NCI-H748 (cell line): ENCODE data around the gene CNOT3.

Source experiments
- DNase-seq: peaks from one replicate; lab custom pipeline; 2025; ENCODE audit not compliant: unreplicated experiment; lab: John Stamatoyannopoulos, UW

CNOT3 gene

DNA sequence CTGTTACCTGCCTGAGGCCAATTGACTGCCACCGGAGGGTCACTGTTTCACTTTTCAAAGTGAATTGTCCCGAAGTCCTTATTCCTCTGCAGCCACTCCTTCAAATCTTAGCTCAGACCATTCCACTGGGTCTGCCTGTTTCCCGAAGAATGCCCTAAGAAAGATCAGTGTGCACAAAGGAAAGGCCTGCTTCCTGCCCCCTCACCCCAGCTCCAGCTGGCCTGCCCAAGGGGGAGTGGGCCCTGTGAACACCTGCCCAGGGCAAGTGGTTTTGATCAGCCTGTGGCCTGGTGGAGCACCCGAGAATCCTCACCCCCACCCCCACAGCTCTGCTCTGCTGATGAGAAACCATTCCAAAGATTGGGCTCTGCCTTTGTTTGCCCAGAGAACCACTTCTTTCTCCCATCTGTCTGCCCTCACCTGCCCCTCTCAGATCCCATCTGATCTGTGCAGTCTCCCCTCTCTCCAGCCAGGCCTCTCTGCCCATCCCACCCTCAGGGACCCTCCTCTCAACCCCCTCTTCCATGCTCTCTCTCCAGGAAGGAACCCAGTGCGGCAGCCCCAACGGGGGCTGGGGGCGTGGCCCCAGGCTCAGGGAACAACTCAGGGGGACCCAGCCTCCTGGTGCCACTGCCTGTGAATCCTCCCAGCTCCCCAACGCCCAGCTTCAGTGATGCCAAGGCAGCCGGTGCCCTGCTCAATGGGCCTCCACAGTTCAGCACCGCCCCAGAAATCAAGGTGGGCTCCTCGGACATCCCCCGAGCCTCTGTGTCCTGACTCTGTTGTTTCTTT, 11.7 kb downstream of the CNOT3 start:
- no peak for DNase-seq

DNA sequence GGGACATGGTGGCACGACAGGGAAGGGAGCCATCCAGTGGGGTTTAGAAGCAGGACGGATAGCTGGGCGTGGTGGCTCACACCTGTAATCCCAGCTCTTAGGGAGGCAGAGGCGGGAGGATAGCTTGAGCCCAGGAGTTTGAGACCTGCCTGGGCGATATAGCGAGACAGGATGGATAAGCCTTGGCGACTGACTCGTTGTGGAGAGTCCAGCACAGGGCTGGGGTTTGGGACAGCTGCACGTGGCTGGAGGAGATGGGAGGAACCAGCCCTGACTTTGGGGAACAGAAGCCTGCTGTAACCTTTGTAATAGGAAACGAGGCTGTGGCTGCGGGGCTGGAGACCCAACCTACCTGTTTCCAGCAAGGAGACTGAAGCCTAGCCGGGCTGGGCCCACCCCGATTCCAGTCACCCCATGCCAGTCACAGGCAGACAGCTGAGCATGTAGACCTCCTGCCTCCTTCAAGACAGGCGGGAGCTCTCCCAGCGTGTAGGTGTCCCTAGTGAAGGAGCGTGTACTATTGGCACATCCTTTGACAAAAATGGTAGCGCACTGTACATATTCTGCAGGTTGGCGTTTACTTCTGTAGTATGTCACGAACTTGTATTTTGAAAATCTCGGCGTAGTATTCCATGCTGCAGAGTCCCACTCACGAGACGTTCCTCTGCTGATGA, 13.9 kb downstream of the CNOT3 start:
- DNase-seq, result no peak

DNA sequence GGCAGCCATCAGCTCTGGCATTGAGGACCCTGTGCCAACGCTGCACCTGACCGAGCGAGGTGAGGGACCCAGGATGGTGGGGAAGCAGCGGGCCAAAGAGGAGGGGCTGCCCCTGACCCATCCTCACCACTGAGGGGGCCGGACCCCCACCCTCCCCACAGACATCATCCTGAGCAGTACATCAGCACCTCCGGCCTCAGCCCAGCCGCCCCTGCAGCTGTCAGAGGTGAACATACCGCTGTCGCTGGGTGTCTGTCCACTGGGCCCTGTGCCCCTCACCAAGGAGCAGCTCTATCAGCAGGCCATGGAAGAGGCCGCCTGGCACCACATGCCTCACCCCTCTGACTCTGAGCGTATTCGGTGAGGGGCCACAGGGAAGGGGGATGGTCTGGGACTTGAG, 14.7 kb downstream of the CNOT3 start:
- DNase-seq, result no peak

DNA sequence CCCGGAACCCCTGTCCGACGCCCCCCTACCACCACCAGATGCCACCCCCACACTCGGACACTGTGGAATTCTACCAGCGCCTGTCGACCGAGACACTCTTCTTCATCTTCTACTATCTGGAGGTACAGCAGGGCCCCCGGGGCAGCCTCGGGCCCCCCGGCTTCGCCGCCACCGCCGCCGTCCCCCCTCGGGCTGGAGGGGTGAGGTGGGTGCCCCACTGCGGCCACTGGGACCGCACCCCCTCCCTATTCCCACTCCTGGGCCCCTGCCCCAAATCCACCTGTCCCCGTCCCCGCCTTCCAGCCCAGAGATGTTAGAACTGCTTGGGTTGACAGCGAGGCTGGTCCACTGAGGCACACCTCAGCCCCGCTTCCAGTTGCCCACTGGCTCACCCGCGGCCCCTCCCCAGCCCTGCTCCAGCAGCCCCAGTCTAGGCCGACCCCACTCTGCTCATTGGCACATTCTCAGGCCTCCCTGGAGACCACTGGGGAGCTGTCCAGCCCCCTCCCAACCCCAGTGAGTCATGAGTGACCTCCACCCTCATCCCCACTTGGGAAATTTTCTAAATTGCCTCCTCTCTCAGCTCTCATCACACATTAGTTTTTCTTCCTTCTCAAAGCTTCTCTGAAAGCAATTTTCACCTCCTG, 15.4 kb downstream of the CNOT3 start:
- no peak for DNase-seq

DNA sequence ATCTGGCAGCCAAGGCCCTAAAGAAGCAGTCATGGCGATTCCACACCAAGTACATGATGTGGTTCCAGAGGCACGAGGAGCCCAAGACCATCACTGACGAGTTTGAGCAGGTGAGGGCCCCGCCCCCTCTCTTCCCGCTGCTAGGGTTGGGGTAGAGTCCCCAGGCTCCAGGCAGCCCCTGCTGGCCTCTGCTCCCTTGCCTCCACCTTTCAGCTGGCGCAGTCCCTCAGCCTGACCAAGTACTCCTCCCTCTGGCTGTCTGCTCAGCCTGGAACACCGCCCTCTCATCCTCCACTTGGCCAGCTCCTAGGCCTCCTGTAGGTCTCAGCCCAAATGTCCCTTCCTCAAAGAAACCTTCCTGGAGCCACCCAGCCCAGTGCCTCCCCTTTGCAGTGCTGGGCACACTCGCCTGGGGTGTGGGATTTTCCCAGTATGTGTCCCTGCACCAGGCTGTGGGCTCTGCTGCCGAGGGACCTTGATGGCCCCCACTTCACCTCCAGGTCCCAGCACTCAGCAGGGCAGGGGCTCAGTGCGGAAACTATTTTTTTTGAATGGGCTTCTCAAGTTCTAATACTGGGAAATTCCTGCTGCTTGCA, 16.3 kb downstream of the CNOT3 start:
- DNase-seq, result no peak

DNA sequence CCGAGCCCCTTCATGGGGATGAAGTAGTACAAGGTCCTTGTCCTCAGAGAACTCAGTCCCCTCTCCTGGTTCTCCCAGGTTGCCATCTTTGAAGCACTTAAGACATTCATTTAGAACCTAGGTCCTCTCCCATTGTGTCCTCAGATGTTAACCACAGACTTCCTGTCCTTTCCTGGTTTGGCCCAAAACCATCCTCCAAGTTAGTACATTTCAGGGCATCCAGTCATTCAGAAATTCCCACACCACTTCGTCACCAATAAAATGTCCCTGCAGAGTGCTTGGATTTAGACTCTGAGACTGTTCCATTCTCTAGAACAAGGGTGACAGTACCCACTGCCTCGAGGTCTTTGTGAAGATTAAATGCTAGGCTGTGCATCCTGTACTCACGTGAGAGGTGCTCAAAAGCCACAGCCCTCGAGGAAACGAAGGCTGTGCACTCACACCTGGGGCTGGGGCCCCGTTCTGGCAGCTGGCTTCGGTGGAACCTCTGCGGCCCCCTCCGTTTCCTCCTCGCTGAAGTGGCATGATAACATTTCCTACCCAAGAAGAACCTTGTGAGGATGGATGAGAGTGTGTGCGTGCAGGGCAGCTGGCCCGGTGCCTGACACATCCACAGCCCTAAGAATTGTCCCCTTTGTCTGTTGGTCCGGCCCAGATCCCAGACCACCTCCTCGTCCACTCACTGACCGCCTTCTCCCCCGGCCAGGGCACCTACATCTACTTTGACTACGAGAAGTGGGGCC, 17.2 kb downstream of the CNOT3 start:
- no peak for DNase-seq

DNA sequence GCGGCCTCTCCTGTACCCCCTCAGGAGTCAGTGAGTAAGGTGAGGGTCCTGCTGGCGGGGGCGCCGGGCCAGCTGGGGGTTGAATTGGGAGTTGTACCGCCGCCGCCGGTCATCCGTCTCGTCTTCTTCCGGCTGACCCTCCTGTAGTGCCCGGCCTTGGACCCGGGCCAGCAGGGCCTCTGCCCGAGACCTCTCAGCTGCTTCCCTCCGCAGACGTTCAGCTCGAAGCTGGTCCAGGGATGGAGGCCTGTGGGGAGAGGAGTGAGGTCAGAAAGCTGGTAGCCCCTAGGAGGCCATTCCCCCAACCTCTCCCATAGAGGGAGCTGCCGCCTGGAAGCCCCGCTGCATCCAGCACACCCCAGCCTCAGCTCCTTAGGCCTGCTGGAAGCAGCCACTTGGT, 18.1 kb downstream of the CNOT3 start:
- DNase-seq, result no peak

DNA sequence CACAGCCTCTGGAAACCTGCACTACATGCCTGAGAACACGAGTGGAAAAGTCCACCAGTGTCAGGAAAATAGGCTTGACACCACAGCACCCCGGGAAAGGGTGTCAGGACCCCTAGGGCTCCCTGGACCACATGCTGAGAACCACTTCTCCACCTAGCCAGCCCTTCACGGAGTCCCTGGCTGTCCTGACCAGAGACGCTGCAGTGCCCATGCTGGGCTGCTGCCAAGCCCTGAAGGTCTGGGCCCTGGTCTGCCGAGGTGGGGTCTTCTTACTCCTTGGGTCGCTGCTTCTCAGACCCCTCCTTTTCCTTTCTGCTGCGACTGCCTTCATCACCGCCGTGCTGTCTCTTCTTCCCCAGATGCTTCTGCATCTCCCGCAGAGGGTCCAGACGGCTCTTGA, 18.9 kb downstream of the CNOT3 start:
- DNase-seq, result no peak

DNA sequence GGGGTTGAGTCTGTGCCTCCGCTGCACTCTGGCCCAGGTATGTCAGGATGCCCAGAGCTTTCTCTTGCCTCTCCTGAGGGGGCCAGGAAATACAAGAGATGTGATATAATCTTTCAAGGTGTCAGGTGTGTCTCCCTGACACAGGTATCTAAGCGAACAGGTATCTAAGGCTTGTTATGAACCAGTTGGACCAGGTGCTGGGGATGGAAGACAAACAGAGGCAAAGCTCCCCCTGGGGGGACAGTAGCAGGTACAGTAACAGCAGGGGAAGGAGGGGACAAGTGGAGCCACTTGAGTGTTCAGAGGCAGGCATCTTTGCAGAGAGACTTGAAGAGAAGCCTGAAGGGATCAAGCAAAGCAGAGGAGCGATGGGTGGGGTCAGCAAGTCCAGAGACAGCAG, 19.4 kb downstream of the CNOT3 start:
- no peak for DNase-seq

DNA sequence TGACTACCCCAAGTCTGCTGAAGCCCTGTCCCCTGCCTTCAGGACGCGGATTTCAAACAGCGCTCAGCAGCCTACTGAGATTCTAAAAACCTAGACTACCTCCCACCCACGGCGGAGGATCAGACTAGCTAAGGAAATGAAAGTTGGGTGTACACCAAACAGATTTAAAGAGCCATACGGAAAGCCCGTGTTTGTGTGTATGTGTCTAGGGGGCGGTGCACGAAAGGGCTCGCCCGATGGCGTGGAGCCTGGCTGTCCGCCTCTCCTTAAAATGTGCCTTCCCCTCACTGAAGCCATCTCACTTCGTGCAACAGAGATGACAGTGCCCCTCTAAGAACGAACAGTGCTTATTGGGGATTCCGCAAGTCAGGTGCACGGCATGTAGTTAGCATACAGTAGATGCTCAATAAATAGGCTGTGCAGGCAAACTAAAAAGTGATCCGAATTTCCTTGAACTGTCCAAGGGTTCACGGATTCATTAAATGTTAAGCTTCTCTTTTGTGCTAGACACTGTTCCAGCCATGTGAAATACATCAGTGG, 21.3 kb downstream of the CNOT3 start:
- no peak for DNase-seq

DNA sequence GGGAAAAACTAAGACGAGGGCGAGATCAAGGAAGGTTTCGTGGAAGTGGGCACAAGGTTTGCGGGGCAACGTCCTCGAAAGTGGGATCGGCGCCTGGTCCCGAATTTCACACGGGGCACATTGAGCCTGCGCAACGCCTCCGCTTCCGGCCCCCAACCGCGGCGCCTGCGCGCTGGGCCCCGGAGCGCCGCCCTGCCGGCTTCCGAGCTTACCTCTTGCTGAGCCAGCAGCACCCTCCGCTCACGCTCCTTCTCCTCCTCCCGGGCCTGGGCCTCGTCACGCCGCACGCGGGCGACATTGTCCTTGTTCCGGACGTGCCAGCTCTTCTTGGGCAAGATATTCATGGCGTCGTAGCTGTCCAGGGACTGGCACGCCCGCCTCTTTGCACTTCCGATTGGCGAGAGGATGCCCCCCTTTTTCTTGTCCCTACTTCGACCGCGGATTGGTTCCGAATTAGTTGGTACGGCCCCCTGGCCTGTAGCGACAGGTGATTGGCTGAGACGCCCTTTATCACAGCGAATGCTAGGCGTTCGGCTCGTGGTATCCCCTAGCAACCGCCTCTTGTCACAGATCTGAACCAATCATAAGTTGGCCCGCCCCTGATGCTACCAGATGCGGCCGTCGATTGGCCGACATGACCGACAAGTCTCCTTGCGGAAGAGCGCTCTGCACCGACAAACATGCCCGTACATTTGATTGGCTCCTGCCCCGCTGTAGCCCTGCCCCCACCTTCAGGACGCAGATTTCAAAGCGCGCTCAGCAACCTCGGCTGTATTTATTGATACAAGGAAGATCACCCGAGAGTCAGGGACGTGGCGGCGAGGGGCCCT, 22.0 kb downstream of the CNOT3 start, which contains the start of gene LENG1:
Gene LENG1, minus strand, starts transcription at position 370 of the 830 bp plus-strand sequence. Its CDS starts 26 bp downstream, at position 344.
- peak; percentile 100 for DNase-seq

DNA sequence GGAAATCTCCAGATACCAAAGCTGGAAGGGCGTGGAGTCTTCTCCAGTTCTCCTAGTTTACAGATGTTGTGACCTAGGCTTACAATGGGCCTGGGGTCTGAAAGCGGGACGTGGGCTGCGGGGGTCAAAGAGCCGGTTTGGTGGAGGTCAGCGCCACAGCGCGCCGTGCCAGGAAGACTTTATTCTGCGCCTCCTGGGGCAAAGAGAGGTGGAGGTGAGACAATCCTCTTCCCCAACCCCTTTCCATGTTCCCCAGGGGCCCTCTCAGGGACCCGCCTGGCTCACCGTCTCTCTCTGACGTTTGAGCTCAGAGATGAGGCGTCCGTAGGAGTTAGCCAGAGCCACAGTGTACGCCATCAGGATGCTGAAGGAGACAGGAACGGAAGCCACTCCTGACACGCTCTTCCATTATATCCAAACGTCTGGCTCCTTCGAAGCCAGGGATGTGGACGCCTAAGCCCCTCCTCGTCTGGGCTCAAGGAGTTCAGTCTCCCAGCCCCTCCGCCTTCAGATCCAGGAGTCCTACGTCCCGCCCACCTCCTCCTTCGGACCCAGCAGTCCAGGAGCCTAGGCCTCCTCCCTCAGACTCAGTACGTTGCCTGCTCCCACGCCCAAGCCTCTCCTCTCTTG, 22.7 kb downstream of the CNOT3 start:
- peak; percentile 62 for DNase-seq

DNA sequence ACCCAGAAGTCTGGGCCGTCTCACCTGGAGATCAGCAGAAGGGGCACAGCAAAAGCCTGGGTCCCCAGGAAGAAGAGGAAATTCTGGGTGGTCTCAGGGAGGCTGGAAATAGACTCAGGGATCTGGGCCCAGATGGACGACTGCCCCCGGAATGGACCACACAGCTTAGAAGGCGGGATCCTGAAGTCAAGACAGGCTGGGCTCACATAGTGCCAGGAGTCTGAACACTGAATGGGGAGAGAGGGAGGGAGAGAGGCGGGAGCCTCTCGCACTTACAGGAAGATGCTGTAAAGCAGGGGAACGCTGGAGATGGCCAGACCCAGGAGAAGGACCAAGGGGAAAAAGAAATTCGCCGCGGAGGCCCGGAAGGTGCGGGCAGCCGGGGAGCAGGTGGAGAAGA, 23.3 kb downstream of the CNOT3 start:
- DNase-seq, result peak; percentile 41

DNA sequence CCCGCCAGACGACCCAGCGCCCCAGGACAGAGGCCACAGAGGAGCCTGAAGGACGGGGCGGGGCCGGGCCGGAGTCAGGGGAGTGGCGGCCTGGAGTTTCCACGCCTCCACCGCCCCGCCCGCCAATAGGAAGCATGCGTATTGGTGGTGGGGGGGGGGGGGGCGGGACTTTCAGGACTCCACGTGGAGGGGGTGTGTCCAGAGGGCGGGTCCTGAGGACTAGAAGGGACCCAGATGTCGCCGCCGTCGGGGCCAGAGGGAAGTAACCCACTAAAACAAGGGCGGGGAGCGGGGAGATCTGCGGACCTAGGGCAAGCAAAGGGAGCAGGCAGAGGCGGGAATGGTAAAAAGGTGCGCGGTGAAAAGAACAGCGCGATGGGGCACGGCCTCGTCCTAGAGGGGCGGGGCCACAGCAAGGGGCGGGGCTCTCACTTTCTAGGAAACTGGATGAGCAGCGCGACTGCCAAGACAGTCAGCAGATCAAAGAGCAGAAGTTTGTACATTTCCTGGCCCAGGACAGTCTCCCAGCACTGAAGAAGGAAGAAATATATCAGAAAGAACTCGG, 24.8 kb downstream of the CNOT3 start:
- peak; percentile 89 for DNase-seq

DNA sequence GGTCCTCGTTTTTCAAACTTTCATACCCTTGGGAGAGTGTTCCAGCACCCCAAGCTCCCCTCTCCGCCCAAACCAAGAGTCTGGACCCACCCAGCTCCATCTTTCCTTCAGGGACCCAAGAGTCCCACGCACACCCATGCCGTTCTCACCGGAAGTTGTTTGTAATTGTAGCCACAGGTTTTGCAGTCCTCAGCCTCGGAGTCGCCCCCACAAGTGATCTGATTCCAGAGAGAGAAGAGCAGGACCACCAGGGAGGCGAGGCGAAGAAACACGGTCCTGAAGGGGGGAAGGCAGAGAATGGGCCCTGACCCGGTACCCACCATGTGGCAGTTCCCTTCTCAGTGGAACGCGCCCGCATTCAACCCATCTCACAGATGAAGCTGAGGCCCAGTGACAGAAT, 25.3 kb downstream of the CNOT3 start:
- DNase-seq, result no peak

DNA sequence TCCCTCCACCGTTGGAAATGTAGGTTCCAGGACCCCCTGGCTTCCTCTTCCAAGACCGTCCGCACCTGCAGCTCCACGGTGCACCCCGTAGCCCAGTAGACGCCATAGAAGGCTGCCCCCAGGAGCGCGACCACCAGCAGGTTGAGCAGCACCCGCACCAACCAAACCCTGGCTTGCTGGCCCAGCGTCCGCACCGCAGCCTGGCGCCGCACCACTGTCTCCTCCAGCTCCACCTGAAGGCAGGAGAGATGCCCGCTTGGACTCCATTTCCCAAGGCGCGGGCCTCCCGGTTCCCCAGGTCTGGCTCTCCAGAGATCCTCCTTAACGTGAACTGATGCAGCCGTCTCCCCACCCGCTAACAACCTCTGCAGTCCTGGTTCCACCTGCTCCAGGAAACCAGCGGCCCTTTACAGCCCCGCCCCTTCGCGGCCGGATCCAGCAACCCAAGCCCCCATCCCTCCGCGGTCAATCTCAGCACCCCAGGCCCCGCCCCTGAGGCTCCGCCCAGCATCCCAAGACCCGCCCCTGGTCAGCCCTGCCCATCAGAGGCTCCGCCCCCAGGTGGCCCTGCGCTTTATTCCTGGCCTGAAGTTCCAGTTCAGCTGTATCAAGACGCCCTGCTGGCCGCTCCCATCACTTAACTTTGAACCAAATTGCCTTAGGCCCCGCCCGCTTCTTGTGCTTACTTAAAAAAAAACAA, 27.0 kb downstream of the CNOT3 start:
- DNase-seq, result peak; percentile 86

DNA sequence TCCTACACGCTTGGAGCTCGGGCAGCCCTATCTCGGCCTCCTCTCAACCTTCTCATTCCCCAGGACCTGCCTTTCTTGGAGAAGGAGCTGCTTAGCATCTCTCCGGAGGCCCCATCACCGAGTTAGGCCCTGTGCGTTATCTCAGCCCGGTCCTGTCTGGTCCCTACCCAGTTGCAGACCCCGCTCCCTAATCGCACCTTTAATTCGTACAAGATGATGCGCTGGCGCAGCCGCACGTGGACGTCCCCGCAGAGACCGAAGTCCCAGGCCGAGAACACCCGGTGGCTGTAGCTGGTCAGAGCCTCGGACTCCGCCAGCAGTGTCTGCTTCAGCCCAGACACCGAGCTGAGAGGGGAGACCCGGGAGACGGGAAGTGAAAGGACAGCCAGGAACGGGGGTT, 27.7 kb downstream of the CNOT3 start:
- no peak for DNase-seq

DNA sequence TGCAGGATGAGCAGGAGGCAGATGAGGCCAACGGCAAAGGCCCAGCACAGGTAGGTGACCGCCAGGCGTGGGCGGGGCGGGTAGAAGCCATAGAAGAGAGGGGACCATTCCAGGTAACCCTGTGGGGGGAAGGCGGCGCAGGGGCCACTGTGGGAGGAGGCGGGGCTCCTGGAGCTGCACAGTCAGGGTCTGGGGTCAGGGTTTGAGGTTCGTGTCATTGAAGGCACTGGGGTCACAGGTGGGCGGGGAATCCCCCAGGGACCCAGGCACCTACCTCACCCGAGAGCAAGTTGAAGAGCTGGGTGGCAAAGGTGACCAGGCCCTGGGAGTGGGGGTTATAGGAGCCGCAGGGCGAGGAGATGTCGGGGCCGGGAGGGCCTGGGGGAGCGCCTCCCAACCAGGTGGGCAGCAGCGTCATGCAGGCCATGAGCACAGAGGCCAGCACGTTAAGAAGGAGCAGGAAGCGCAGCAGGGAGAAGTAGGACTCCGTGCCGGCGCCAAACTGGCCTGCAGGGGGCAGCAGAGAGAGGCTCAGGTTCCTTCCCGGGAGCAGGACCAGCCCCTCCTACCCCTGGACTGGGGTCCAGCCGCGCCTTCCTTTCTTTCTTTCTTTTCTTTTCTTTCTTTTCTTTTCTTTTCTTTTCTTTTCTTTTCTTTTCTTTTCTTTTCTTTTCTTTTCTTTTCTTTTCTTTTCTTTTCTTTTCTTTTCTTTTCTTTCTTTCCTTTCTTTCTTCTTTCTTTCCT, 30.8 kb downstream of the CNOT3 start:
- peak; percentile 86 for DNase-seq
